ENCODE results near the gene ACP7. TPM values are rescaled to one million over a fixed set of nuclear protein-coding genes. Genes with fewer than 3 reads are reported as not detected.
A peak's percentile ranks its signal among the peaks of the same experiment; 100 is the strongest.

ACP7 gene
- total and polyA plus RNA-seq, 8 donors: not detected

- Histone ChIP-seq H3K36me3 (no peaks in the 10 kb centered on the region), H3K27ac (peak overlapping the region; percentile 29 to 60 (median 55)), H3K9me3 (no peaks in the 10 kb centered on the region), H3K4me1 (peaks cover 65 to 88% (median 76%) of the 10 kb centered on the region in 4 donors), H3K27me3 (no peaks in the 10 kb centered on the region), H3K4me3 (no peak overlapping the region)
- intact Hi-C loops (cut with DNase I; ENCODE audit: low total_unique reads): no loop called here
- DNase-seq: no peak
- 61 to 74% (median 69%) methylated on average over 14 to 15 of the region's 15 CpGs for WGBS, 5 donors
- TF ChIP-seq POLR2AphosphoS5 (IDR thresholded peaks at IDR 0.05): no peak
- TF ChIP-seq EP300 (IDR thresholded peaks at IDR 0.05): no peak
- TF ChIP-seq, protein P1, sequence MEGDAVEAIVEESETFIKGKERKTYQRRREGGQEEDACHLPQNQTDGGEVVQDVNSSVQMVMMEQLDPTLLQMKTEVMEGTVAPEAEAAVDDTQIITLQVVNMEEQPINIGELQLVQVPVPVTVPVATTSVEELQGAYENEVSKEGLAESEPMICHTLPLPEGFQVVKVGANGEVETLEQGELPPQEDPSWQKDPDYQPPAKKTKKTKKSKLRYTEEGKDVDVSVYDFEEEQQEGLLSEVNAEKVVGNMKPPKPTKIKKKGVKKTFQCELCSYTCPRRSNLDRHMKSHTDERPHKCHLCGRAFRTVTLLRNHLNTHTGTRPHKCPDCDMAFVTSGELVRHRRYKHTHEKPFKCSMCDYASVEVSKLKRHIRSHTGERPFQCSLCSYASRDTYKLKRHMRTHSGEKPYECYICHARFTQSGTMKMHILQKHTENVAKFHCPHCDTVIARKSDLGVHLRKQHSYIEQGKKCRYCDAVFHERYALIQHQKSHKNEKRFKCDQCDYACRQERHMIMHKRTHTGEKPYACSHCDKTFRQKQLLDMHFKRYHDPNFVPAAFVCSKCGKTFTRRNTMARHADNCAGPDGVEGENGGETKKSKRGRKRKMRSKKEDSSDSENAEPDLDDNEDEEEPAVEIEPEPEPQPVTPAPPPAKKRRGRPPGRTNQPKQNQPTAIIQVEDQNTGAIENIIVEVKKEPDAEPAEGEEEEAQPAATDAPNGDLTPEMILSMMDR (IDR thresholded peaks at IDR 0.05): no peak
- no peak for TF ChIP-seq POLR2A (IDR thresholded peaks at IDR 0.05)
These were observed 71.6 kb downstream of the ACP7 start for GRCh38 chr19:39155741-39156140.

- Histone ChIP-seq H3K36me3 (no peaks in the 10 kb centered on the region), H3K4me3 (peak overlapping the region in 2 of 4 donors; percentile 1 to 28), H3K27me3 (no peaks in the 10 kb centered on the region), H3K9me3 (no peaks in the 10 kb centered on the region), H3K4me1 (peaks cover 68 to 88% (median 78%) of the 10 kb centered on the region in 4 donors), H3K27ac (peak overlapping the region; percentile 29 to 60 (median 55))
- TF ChIP-seq POLR2AphosphoS5 (IDR thresholded peaks at IDR 0.05): no peak
- WGBS, 5 donors: 16 to 42% (median 33%) methylated on average over 10 to 24 of the region's 24 CpGs
- peak; percentile 42 to 69 for DNase-seq
- intact Hi-C loops (cut with DNase I; ENCODE audit: low total_unique reads): no loop called here
These were observed 72.4 kb downstream of the ACP7 start for GRCh38 chr19:39156326-39157230.

- peaks cover 68 to 90% (median 84%) of the 10 kb centered on the region in 4 donors for H3K4me1 ChIP-seq
- no peaks in the 10 kb centered on the region for H3K9me3 ChIP-seq
- peak overlapping the region in 2 of 4 donors; percentile 1 to 28 for H3K4me3 ChIP-seq
- DNase-seq: no peak
- peak overlapping the region in 4 of 5 donors; percentile 31 to 56 (median 54) for H3K27ac ChIP-seq
- no peaks in the 10 kb centered on the region for H3K27me3 ChIP-seq
- no peak for TF ChIP-seq POLR2A (IDR thresholded peaks at IDR 0.05)
- TF ChIP-seq POLR2AphosphoS5 (IDR thresholded peaks at IDR 0.05): no peak
- no peak for TF ChIP-seq EP300 (IDR thresholded peaks at IDR 0.05)
- TF ChIP-seq, protein P1 (IDR thresholded peaks at IDR 0.05): no peak
- intact Hi-C loops (cut with DNase I; ENCODE audit: low total_unique reads): no loop called here
- 38 to 51% (median 43%) methylated on average over 13 to 23 of the region's 23 CpGs for WGBS, 5 donors
- no peaks in the 10 kb centered on the region for H3K36me3 ChIP-seq
These were observed 73.3 kb downstream of the ACP7 start for GRCh38 chr19:39157275-39157996.

GRCh38 chr19:39157997-39158389, 73.8 kb downstream of the ACP7 start:
- peaks cover 68 to 95% (median 90%) of the 10 kb centered on the region in 4 donors for H3K4me1 ChIP-seq
- DNase-seq: no peak

More at GRCh38 chr19:39157997-39158389, 73.8 kb downstream of the ACP7 start:
- H3K4me3 ChIP-seq: peak overlapping the region in 1 of 4 donors; percentile 28
- TF ChIP-seq POLR2AphosphoS5 (IDR thresholded peaks at IDR 0.05): no peak
- no peak for TF ChIP-seq POLR2A (IDR thresholded peaks at IDR 0.05)
- no peak for TF ChIP-seq EP300 (IDR thresholded peaks at IDR 0.05)
- TF ChIP-seq, protein P1 (IDR thresholded peaks at IDR 0.05): no peak
- no peaks in the 10 kb centered on the region for H3K9me3 ChIP-seq
- no peaks in the 10 kb centered on the region for H3K27me3 ChIP-seq
- intact Hi-C loops (cut with DNase I; ENCODE audit: low total_unique reads): no loop called here
- no peaks in the 10 kb centered on the region for H3K36me3 ChIP-seq
- no peak overlapping the region for H3K27ac ChIP-seq
- 90 to 94% (median 91%) methylated on average over 15 of the region's 15 CpGs for WGBS, 5 donors
